PC-9 (cell line): ENCODE measurements around the gene EIF4G3. TPM values are rescaled to one million over a fixed set of nuclear protein-coding genes. Genes with fewer than 3 reads are reported as not detected.

Source experiments
- BruUV-seq: library from RNA; stranded (reverse); fragments of 400-500 nt; replicated peaks from 2 replicates; lab custom pipeline; 2021; lab: Mats Ljungman, UMichigan
- CTCF ChIA-PET: fragments of 300-600 bp; sonication (Branson Sonifier 250); formaldehyde crosslinking; loops from one replicate; lab custom pipeline; 2022; ENCODE audit warnings: antibody characterized with exemption; lab: Charles Lee
- POLR2A ChIA-PET: fragments of 300-600 bp; sonication (Branson Sonifier 250); formaldehyde crosslinking; loops from one replicate; lab custom pipeline; 2022; ENCODE audit warnings: antibody characterized with exemption; ENCODE audit not compliant: unreplicated experiment; lab: Charles Lee
- DNase-seq, 2 experiments: peaks; one replicate each; pipeline versions ENCODE4 v3.0.0 to v3.0.0-alpha.2; 2015 to 2022; ENCODE audit warnings: mixed read lengths in 1 of 2
- H2AFZ ChIP-seq: fragments of 200-600 bp; sonication (generic); 2 replicates; pipeline ENCODE4 v1.8.1; 2017; ENCODE audit warnings: antibody characterized with exemption
- H3F3A ChIP-seq: fragments of 200-600 bp; sonication (generic); 2 replicates; pipeline ENCODE4 v1.8.1; 2017; ENCODE audit warnings: antibody characterized with exemption, mild to moderate bottlenecking, low read depth; ENCODE audit not compliant: insufficient read depth
- H3K27ac ChIP-seq: fragments of 200-600 bp; sonication (generic); 2 replicates; pipeline ENCODE4 v1.6.1; 2016; ENCODE audit warnings: mixed run types
- H3K27me3 ChIP-seq: fragments of 200-600 bp; sonication (generic); 2 replicates; pipeline ENCODE4 v1.6.1; 2016; ENCODE audit warnings: low read depth, mixed run types; ENCODE audit not compliant: insufficient read depth
- H3K36me3 ChIP-seq: fragments of 200-600 bp; sonication (generic); 2 replicates; pipeline ENCODE4 v1.6.1; 2016; ENCODE audit warnings: low read depth, mixed run types
- H3K4me1 ChIP-seq: fragments of 200-600 bp; sonication (generic); replicated peaks from 2 replicates; pipeline ENCODE4 v1.6.1; 2016; ENCODE audit warnings: mixed run types; ENCODE audit not compliant: insufficient read depth
- H3K4me2 ChIP-seq: fragments of 200-600 bp; sonication (generic); 2 replicates; pipeline ENCODE4 v1.6.1; 2017; ENCODE audit warnings: mixed run types
- H3K4me3 ChIP-seq: fragments of 200-600 bp; sonication (generic); 2 replicates; pipeline ENCODE4 v1.6.1; 2016; ENCODE audit warnings: mixed run types
- H3K79me2 ChIP-seq: fragments of 200-600 bp; sonication (generic); 2 replicates; pipeline ENCODE4 v1.6.1; 2017; ENCODE audit warnings: low read depth, mixed run types
- H3K9me2 ChIP-seq: fragments of 200-600 bp; sonication (generic); 2 replicates; pipeline ENCODE4 v1.8.1; 2017; ENCODE audit warnings: mild to moderate bottlenecking; ENCODE audit not compliant: insufficient read depth
- H3K9me3 ChIP-seq: fragments of 200-600 bp; sonication (generic); 2 replicates; pipeline ENCODE4 v1.8.1; 2016; ENCODE audit warnings: low read depth; ENCODE audit not compliant: insufficient read depth
- H4K20me1 ChIP-seq: fragments of 200-600 bp; sonication (generic); 2 replicates; pipeline ENCODE4 v1.8.1; 2017; ENCODE audit not compliant: insufficient read depth
- EZH2 ChIP-seq: fragments of 200-600 bp; sonication (generic); IDR thresholded peaks from 2 replicates; pipeline ENCODE4 v1.8.0; 2017; ENCODE audit warnings: antibody characterized with exemption, low read depth
- intact Hi-C: fragments of 100-400 bp; cut with micrococcal nuclease; formaldehyde crosslinking; loops from one replicate; pipeline ENCODE4 v1.10.0; 2022; ENCODE audit not compliant: unreplicated experiment
- total RNA-seq: library from RNA; stranded (reverse); gene quantifications from 2 replicates; pipeline ENCODE4 v1.2.3, GENCODE V29; 2021
- TF ChIP-seq, protein P1 (sequence below): fragments of 200-600 bp; sonication (generic); conservative IDR thresholded peaks from 2 replicates; pipeline ENCODE4 v1.6.1; 2017; ENCODE audit warnings: mixed run types, antibody characterized with exemption, mild to moderate bottlenecking, moderate library complexity

Gene EIF4G3
- total RNA-seq, 1 experiment from 2014 or later, result 63.2 TPM

DNA sequence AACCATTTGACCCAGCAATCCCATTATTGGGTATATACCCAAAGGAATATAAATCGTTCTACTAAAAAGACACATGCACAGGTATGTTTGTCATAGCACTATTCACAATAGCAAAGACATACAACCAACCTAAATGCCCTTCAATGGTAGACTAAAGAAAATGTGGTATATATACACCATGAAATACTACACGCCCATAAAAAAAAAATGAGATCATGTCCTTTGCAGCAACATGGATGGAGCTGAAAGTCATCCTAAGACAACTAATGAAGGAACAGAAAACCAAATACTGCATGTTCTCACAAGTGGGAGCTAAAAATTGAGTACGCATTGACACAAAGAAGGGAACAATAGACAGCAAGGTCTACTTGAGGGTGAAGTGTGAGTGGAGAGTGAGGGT is 72.0 kb downstream of the EIF4G3 start:
- Histone ChIP-seq H3K36me3 (no peaks in the 10 kb centered on the region), H3K9me3 (no peaks in the 10 kb centered on the region), H3K27me3 (no peaks in the 10 kb centered on the region), H2AFZ (no peak overlapping the region), H3K79me2 (no peaks in the 10 kb centered on the region; the same call in 1 of the 2 replicates), H3K4me3 (no peak overlapping the region), H3K27ac (no peak overlapping the region), H3K9me2 (no peaks in the 10 kb centered on the region), H3F3A (no peaks in the 10 kb centered on the region), H4K20me1 (0 out of 2 replicates have a peak, but pooled peaks cover 4% of the 10 kb centered on the region), H3K4me2 (no peak overlapping the region), H3K4me1 (no peaks in the 10 kb centered on the region)
- no TSS peak for BruUV-seq
- intact Hi-C loops, result no loop called here
- ChIA-PET POLR2A (no interaction called here), CTCF (no interaction called here)
- TF ChIP-seq, protein P1, sequence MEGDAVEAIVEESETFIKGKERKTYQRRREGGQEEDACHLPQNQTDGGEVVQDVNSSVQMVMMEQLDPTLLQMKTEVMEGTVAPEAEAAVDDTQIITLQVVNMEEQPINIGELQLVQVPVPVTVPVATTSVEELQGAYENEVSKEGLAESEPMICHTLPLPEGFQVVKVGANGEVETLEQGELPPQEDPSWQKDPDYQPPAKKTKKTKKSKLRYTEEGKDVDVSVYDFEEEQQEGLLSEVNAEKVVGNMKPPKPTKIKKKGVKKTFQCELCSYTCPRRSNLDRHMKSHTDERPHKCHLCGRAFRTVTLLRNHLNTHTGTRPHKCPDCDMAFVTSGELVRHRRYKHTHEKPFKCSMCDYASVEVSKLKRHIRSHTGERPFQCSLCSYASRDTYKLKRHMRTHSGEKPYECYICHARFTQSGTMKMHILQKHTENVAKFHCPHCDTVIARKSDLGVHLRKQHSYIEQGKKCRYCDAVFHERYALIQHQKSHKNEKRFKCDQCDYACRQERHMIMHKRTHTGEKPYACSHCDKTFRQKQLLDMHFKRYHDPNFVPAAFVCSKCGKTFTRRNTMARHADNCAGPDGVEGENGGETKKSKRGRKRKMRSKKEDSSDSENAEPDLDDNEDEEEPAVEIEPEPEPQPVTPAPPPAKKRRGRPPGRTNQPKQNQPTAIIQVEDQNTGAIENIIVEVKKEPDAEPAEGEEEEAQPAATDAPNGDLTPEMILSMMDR, result no peak
- TF ChIP-seq EZH2, result no peak
- no peak for DNase-seq

DNA sequence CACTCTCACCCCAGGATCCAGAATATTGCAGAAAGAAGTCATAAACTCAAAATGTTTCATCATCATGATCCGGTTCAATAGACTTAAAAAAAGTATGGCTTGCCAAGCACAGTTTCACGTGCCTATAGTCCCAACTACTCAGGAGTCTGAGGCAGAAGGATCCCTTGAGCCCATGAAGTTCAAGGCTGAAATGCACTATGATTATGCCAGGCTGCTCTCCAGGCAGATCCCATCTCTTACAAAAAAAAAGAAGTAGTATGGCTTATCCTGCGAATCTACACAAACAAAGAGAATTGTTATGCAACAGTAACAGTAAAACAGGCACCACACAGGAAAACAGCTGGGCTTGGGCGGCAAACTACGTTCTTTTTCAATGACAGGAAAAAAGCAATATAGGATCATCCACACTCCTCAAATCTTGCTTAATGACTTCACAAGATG is 76.2 kb downstream of the EIF4G3 start:
- Histone ChIP-seq H4K20me1 (no peaks in the 10 kb centered on the region), H3K27ac (no peak overlapping the region), H3K27me3 (no peaks in the 10 kb centered on the region), H3K4me2 (no peak overlapping the region), H3K4me1 (no peaks in the 10 kb centered on the region), H3K4me3 (no peak overlapping the region), H3K9me3 (no peaks in the 10 kb centered on the region), H2AFZ (no peak overlapping the region), H3F3A (no peaks in the 10 kb centered on the region), H3K9me2 (no peaks in the 10 kb centered on the region), H3K36me3 (0 out of 2 replicates have a peak, but pooled peaks cover 5% of the 10 kb centered on the region), H3K79me2 (peaks cover 20% of the 10 kb centered on the region)
- intact Hi-C loops, result no loop called here
- BruUV-seq, result no TSS peak
- ChIA-PET POLR2A (no interaction called here), CTCF (no interaction called here)
- TF ChIP-seq, protein P1, result no peak
- no peak for TF ChIP-seq EZH2
- DNase-seq, result no peak

DNA sequence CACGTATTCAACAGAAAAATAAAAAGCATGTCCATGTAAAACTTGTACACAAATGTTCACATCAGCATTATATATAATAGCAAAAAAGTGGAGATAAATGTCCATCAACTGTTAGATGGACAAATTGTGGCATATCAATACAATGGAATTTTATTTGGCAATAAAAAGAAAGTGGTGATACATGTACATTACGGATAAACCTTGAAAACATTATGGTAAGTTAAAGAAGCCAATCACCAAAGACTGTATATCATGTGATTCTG is 76.9 kb downstream of the EIF4G3 start:
- no peaks in the 10 kb centered on the region for H4K20me1 ChIP-seq
- 0 out of 2 replicates have a peak, but pooled peaks cover 5% of the 10 kb centered on the region for H3K36me3 ChIP-seq
- H2AFZ ChIP-seq, result no peak overlapping the region
- no peaks in the 10 kb centered on the region for H3F3A ChIP-seq
- H3K4me1 ChIP-seq, result no peaks in the 10 kb centered on the region
- intact Hi-C loops, result no loop called here
- CTCF ChIA-PET, result no interaction called here
- H3K27me3 ChIP-seq, result no peaks in the 10 kb centered on the region
- H3K9me3 ChIP-seq, result no peaks in the 10 kb centered on the region
- H3K79me2 ChIP-seq, result peaks cover 21% of the 10 kb centered on the region
- no peak overlapping the region for H3K4me2 ChIP-seq
- POLR2A ChIA-PET, result no interaction called here
- no peak overlapping the region for H3K4me3 ChIP-seq
- BruUV-seq, result no TSS peak
- no peak for DNase-seq
- H3K9me2 ChIP-seq, result no peaks in the 10 kb centered on the region
- 0 out of 2 replicates have a peak overlapping the region, but pooled peaks have one; percentile 4 for H3K27ac ChIP-seq
- no peak for TF ChIP-seq EZH2
- TF ChIP-seq, protein P1, result no peak
